Bronchial epithelial cell (primary cell): ENCODE results near the gene SANBR. TPM values are rescaled to one million over a fixed set of nuclear protein-coding genes. Genes with fewer than 3 reads are reported as not detected.

Experiments used
- DNase-seq: peaks from one replicate; pipeline ENCODE4 v3.0.0-alpha.2; 2010; ENCODE audit warnings: low read depth
- FAIRE-seq: peaks from 2 replicates; lab custom pipeline; 2011; peaks lifted over from hg19 to GRCh38; lab: Jason Lieb, UNC
- H3K27me3 ChIP-seq: 2 replicates; pipeline ENCODE4 v1.5.1; 2011; ENCODE audit warnings: low read length; ENCODE audit not compliant: control insufficient read depth, insufficient read depth
- H3K36me3 ChIP-seq: 2 replicates; pipeline ENCODE4 v1.5.1; 2011; ENCODE audit warnings: low read length; ENCODE audit not compliant: control insufficient read depth, insufficient read depth
- H3K4me3 ChIP-seq: 2 replicates; pipeline ENCODE4 v1.5.1; 2011; ENCODE audit warnings: mild to moderate bottlenecking, low read depth, low read length, control low read depth
- CTCF ChIP-seq: IDR thresholded peaks from 2 replicates; pipeline ENCODE4 v1.5.1; 2011; ENCODE audit warnings: mild to moderate bottlenecking, moderate library complexity, low read length, control low read depth, inconsistent platforms; ENCODE audit not compliant: insufficient read depth, severe bottlenecking
- total RNA-seq: library from RNA; depleted of rRNA; stranded (reverse); fragments of >200 nt; gene quantifications from 2 replicates; pipeline ENCODE4 v1.2.1, GENCODE V29; 2014

SANBR gene
- total RNA-seq, 1 donor from 2014 or later = 8.4 TPM

- DNase-seq = no peak
- TF ChIP-seq CTCF = no peak
- no peak for FAIRE-seq
Measured at GRCh38 chr2:61059382-61059781, 6.3 kb upstream of the SANBR start.

GRCh38 chr2:61074100-61074499 lies 8.4 kb downstream of the SANBR start:
- Histone ChIP-seq H3K27me3 (no peaks in the 10 kb centered on the region), H3K4me3 (no peak overlapping the region), H3K36me3 (peaks cover 3% of the 10 kb centered on the region)
- FAIRE-seq (no peak), DNase-seq (no peak)
- TF ChIP-seq CTCF = no peak

More at GRCh38 chr2:61059382-61059781, 6.3 kb upstream of the SANBR start:
- H3K4me3 ChIP-seq = no peak overlapping the region
- H3K36me3 ChIP-seq = peaks cover 2% of the 10 kb centered on the region
- no peaks in the 10 kb centered on the region for H3K27me3 ChIP-seq

- no peak for FAIRE-seq
- H3K4me3 ChIP-seq = no peak overlapping the region
Measured at GRCh38 chr2:61085883-61086282, 20.2 kb downstream of the SANBR start.

GRCh38 chr2:61089797-61090196 lies 24.1 kb downstream of the SANBR start:
- H3K4me3 ChIP-seq = no peak overlapping the region
- no peaks in the 10 kb centered on the region for H3K27me3 ChIP-seq
- no peak for DNase-seq
- FAIRE-seq = no peak
- H3K36me3 ChIP-seq = peaks cover 2% of the 10 kb centered on the region
- TF ChIP-seq CTCF = no peak

More at GRCh38 chr2:61085883-61086282, 20.2 kb downstream of the SANBR start:
- Histone ChIP-seq H3K36me3 (peaks cover 2% of the 10 kb centered on the region), H3K27me3 (no peaks in the 10 kb centered on the region)
- TF ChIP-seq CTCF = no peak
- no peak for DNase-seq

- no peak for TF ChIP-seq CTCF
- Histone ChIP-seq H3K36me3 (peaks cover 2% of the 10 kb centered on the region), H3K4me3 (no peak overlapping the region), H3K27me3 (no peaks in the 10 kb centered on the region)
- FAIRE-seq (no peak), DNase-seq (no peak)
Measured at GRCh38 chr2:61090386-61090921, 24.8 kb downstream of the SANBR start.

GRCh38 chr2:61091485-61091884 lies 25.8 kb downstream of the SANBR start:
- no peaks in the 10 kb centered on the region for H3K27me3 ChIP-seq
- FAIRE-seq (no peak), DNase-seq (no peak)
- H3K36me3 ChIP-seq = peaks cover 2% of the 10 kb centered on the region
- no peak for TF ChIP-seq CTCF
- no peak overlapping the region for H3K4me3 ChIP-seq
